HepG2 (cell line): ENCODE measurements around the gene KLF15. TPM values are rescaled to one million over a fixed set of nuclear protein-coding genes. Genes with fewer than 3 reads are reported as not detected.

Experiments
- ETV5 ChIP-seq: IDR thresholded peaks from 2 replicates; pipeline ENCODE4 v1.6.1; 2018; ENCODE audit warnings: missing biosample characterization, missing genetic modification reagents, inconsistent platforms, borderline replicate concordance
- GFI1 ChIP-seq: sonication (generic); formaldehyde crosslinking; IDR thresholded peaks from 2 replicates; pipeline ENCODE4 v1.5.0; 2020; ENCODE audit warnings: missing genetic modification reagents, mild to moderate bottlenecking, borderline replicate concordance
- GPN1 ChIP-seq: sonication (generic); formaldehyde crosslinking; IDR thresholded peaks from 2 replicates; pipeline ENCODE4 v1.5.1; 2020; ENCODE audit warnings: missing genetic modification reagents, borderline replicate concordance
- KLF13 ChIP-seq: sonication (generic); formaldehyde crosslinking; IDR thresholded peaks from 2 replicates; pipeline ENCODE4 v1.4.0; 2020; ENCODE audit warnings: mild to moderate bottlenecking, missing genetic modification reagents
- MED8 ChIP-seq: sonication (generic); formaldehyde crosslinking; IDR thresholded peaks from 2 replicates; pipeline ENCODE4 v1.8.1; 2023; ENCODE audit warnings: mild to moderate bottlenecking, missing genetic modification reagents; ENCODE audit not compliant: insufficient replicate concordance
- PCBP1 ChIP-seq: fragments of 200-400 bp; formaldehyde crosslinking; IDR thresholded peaks from 2 replicates; pipeline ENCODE4 v1.6.1; 2017; ENCODE audit warnings: mild to moderate bottlenecking, low read depth, low read length, borderline replicate concordance
- POLR2G ChIP-seq: fragments of 200-400 bp; formaldehyde crosslinking; IDR thresholded peaks from 2 replicates; pipeline ENCODE4 v1.6.1; 2018; ENCODE audit warnings: mild to moderate bottlenecking, low read depth, low read length, moderate library complexity
- RNF2 ChIP-seq: fragments of 450-650 bp; conservative IDR thresholded peaks from 2 replicates; pipeline ENCODE4 v1.6.1; 2016; ENCODE audit warnings: low read depth
- TARDBP ChIP-seq: sonication (generic); formaldehyde crosslinking; IDR thresholded peaks from 2 replicates; pipeline ENCODE4 v1.8.0; 2022; ENCODE audit warnings: mild to moderate bottlenecking, missing genetic modification reagents
- TEAD3 ChIP-seq: optimal IDR thresholded peaks from 2 replicates; pipeline ENCODE3; 2016; ENCODE audit warnings: borderline replicate concordance
- ZMYM3 ChIP-seq: sonication (generic); formaldehyde crosslinking; IDR thresholded peaks from 2 replicates; pipeline ENCODE4 v1.5.1; 2020; ENCODE audit warnings: mild to moderate bottlenecking, missing genetic modification reagents
- ZNF136 ChIP-seq: sonication (generic); formaldehyde crosslinking; IDR thresholded peaks from 2 replicates; pipeline ENCODE4 v1.8.1; 2022; ENCODE audit warnings: low read depth, mild to moderate bottlenecking, moderate library complexity, missing genetic modification reagents
- ZNF274 ChIP-seq: sonication (generic); formaldehyde crosslinking; IDR thresholded peaks from 2 replicates; pipeline ENCODE4 v1.5.1; 2020; ENCODE audit warnings: mild to moderate bottlenecking, missing genetic modification reagents
- ZNF292 ChIP-seq: sonication (generic); formaldehyde crosslinking; IDR thresholded peaks from 2 replicates; pipeline ENCODE4 v1.8.1; 2022; ENCODE audit warnings: mild to moderate bottlenecking, low read depth, missing genetic modification reagents, borderline replicate concordance
- ZNF296 ChIP-seq: sonication (generic); formaldehyde crosslinking; conservative IDR thresholded peaks from 2 replicates; pipeline ENCODE4 v1.5.0; 2020; ENCODE audit warnings: mild to moderate bottlenecking, missing genetic modification reagents
- ZNF446 ChIP-seq: sonication (generic); formaldehyde crosslinking; IDR thresholded peaks from 2 replicates; pipeline ENCODE4 v1.5.0; 2020; ENCODE audit warnings: mild to moderate bottlenecking, missing genetic modification reagents
- ZNF546 ChIP-seq: sonication (generic); formaldehyde crosslinking; conservative IDR thresholded peaks from 2 replicates; pipeline ENCODE4 v1.8.1; 2023; ENCODE audit warnings: mild to moderate bottlenecking, missing genetic modification reagents
- ZNF619 ChIP-seq: sonication (generic); formaldehyde crosslinking; IDR thresholded peaks from 2 replicates; pipeline ENCODE4 v1.4.0; 2020; ENCODE audit warnings: mild to moderate bottlenecking, missing genetic modification reagents
- ZNF672 ChIP-seq: sonication (generic); formaldehyde crosslinking; IDR thresholded peaks from 2 replicates; pipeline ENCODE4 v1.8.1; 2022; ENCODE audit warnings: missing genetic modification reagents
- ZNF816 ChIP-seq: sonication (generic); formaldehyde crosslinking; IDR thresholded peaks from 2 replicates; pipeline ENCODE4 v1.8.0; 2022; ENCODE audit warnings: missing genetic modification reagents, mild to moderate bottlenecking, borderline replicate concordance
- polyA plus RNA-seq, 8 experiments: library from polyadenylated mRNA; depleted of rRNA in 3 of 8; stranded (reverse) in 7 of 8; unstranded in 1 of 8; fragments of >200 nt; fragmentation: Illumina TruSeq in 4 of 8; extraction: Trizol in 4 of 8; gene quantifications; 2 replicates each; pipeline versions ENCODE4 v1.2.1 to v1.2.3, GENCODE V29; 2011 to 2016; ENCODE audit warnings: low read depth in 4 of 8, missing spikeins in 1 of 8, mixed read lengths in 1 of 8; ENCODE audit not compliant: insufficient read depth in 1 of 8
- total RNA-seq, 5 experiments: library from RNA; depleted of rRNA; stranded (reverse); fragments of >200 nt; fragmentation: Illumina TruSeq; extraction: Trizol; gene quantifications; 2 replicates each; pipeline ENCODE4 v1.2.3, GENCODE V29; 2016; ENCODE audit warnings: low read depth in 1 of 5
- TF ChIP-seq, protein P1 (sequence below): sonication (generic); formaldehyde crosslinking; IDR thresholded peaks from 2 replicates; pipeline ENCODE4; 2020; ENCODE audit warnings: missing genetic modification reagents, mild to moderate bottlenecking, borderline replicate concordance
- TF ChIP-seq, protein P2 (sequence below): sonication (generic); formaldehyde crosslinking; IDR thresholded peaks from 2 replicates; pipeline ENCODE4 v1.8.1; 2022; ENCODE audit warnings: mild to moderate bottlenecking, missing genetic modification reagents
- TF ChIP-seq, protein P3 (sequence below): sonication (generic); formaldehyde crosslinking; IDR thresholded peaks from 2 replicates; pipeline ENCODE4 v1.5.0; 2020; ENCODE audit warnings: missing genetic modification reagents
- TF ChIP-seq, protein P4 (sequence below): sonication (generic); formaldehyde crosslinking; IDR thresholded peaks from 2 replicates; pipeline ENCODE4 v1.4.0; 2020; ENCODE audit warnings: mild to moderate bottlenecking, missing genetic modification reagents

The KLF15 gene
- total and polyA plus RNA-seq, 2 of the 13 experiments (the other 11 are each of a cell fraction or from before 2014, with no cell fraction given), result 7.1 to 7.8 TPM

DNA sequence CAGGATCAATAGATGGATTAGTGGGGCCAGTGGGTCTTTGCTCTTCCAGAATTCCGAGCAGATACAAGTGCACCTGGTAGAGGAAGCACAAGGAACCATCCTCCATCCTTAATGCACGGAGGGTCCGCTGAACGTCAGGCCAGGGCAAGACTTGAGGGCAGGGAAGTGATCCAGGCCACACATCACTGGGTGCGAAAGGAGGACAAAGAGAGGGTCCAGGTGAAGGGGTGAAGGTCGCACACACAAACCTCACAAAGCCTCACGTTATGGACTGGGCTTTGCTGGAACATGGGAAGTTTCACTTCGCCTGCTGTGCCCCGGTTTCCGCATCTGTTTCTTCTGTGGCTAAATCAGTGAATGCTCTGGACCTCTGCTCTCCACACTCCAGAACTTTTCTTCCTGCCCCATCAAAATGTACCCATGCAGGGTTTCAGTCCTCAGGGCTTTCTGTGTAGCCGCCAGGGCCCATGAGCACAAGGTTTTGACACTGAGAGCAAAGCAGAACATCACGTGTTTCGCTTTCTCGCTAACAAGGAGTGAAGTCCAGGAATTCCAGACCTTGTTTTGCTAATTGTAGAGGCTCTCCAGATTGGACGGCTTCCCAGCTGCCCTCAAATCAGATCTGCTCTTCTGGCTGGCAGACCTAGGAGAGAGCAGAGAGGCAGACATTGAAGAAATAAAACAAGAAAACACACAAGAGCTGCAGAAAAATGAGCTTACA is 56.3 kb downstream of the KLF15 start (continued):
- no peak for TF ChIP-seq ZNF672 (CRISPR knock-in tag)
- TF ChIP-seq KLF13, result no peak
- TF ChIP-seq POLR2G, result no peak
- TF ChIP-seq ETV5 (CRISPR knock-in tag), result no peak
- TF ChIP-seq, protein P1, sequence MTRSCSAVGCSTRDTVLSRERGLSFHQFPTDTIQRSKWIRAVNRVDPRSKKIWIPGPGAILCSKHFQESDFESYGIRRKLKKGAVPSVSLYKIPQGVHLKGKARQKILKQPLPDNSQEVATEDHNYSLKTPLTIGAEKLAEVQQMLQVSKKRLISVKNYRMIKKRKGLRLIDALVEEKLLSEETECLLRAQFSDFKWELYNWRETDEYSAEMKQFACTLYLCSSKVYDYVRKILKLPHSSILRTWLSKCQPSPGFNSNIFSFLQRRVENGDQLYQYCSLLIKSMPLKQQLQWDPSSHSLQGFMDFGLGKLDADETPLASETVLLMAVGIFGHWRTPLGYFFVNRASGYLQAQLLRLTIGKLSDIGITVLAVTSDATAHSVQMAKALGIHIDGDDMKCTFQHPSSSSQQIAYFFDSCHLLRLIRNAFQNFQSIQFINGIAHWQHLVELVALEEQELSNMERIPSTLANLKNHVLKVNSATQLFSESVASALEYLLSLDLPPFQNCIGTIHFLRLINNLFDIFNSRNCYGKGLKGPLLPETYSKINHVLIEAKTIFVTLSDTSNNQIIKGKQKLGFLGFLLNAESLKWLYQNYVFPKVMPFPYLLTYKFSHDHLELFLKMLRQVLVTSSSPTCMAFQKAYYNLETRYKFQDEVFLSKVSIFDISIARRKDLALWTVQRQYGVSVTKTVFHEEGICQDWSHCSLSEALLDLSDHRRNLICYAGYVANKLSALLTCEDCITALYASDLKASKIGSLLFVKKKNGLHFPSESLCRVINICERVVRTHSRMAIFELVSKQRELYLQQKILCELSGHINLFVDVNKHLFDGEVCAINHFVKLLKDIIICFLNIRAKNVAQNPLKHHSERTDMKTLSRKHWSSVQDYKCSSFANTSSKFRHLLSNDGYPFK, result no peak
- no peak for TF ChIP-seq ZNF292 (CRISPR knock-in tag)
- TF ChIP-seq ZNF274 (CRISPR knock-in tag), result no peak
- no peak for TF ChIP-seq RNF2
- TF ChIP-seq ZMYM3, result no peak
- peak; percentile 28; the same call in 1 of the 2 replicates for TF ChIP-seq GFI1 (CRISPR knock-in tag)
- TF ChIP-seq ZNF816 (CRISPR knock-in tag), result no peak
- TF ChIP-seq, protein P2, sequence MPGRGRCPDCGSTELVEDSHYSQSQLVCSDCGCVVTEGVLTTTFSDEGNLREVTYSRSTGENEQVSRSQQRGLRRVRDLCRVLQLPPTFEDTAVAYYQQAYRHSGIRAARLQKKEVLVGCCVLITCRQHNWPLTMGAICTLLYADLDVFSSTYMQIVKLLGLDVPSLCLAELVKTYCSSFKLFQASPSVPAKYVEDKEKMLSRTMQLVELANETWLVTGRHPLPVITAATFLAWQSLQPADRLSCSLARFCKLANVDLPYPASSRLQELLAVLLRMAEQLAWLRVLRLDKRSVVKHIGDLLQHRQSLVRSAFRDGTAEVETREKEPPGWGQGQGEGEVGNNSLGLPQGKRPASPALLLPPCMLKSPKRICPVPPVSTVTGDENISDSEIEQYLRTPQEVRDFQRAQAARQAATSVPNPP (CRISPR knock-in tag), result no peak
- no peak for TF ChIP-seq ZNF619 (CRISPR knock-in tag)
- TF ChIP-seq, protein P3, sequence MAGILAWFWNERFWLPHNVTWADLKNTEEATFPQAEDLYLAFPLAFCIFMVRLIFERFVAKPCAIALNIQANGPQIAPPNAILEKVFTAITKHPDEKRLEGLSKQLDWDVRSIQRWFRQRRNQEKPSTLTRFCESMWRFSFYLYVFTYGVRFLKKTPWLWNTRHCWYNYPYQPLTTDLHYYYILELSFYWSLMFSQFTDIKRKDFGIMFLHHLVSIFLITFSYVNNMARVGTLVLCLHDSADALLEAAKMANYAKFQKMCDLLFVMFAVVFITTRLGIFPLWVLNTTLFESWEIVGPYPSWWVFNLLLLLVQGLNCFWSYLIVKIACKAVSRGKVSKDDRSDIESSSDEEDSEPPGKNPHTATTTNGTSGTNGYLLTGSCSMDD, result no peak
- TF ChIP-seq, protein P4, sequence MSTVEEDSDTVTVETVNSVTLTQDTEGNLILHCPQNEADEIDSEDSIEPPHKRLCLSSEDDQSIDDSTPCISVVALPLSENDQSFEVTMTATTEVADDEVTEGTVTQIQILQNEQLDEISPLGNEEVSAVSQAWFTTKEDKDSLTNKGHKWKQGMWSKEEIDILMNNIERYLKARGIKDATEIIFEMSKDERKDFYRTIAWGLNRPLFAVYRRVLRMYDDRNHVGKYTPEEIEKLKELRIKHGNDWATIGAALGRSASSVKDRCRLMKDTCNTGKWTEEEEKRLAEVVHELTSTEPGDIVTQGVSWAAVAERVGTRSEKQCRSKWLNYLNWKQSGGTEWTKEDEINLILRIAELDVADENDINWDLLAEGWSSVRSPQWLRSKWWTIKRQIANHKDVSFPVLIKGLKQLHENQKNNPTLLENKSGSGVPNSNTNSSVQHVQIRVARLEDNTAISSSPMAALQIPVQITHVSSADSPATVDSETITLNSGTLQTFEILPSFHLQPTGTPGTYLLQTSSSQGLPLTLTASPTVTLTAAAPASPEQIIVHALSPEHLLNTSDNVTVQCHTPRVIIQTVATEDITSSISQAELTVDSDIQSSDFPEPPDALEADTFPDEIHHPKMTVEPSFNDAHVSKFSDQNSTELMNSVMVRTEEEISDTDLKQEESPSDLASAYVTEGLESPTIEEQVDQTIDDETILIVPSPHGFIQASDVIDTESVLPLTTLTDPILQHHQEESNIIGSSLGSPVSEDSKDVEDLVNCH, result no peak
- no peak for TF ChIP-seq TARDBP (CRISPR knock-in tag)
- TF ChIP-seq MED8 (CRISPR knock-in tag), result no peak
- TF ChIP-seq GPN1 (CRISPR knock-in tag), result no peak
- no peak for TF ChIP-seq PCBP1
- no peak for TF ChIP-seq ZNF546
- TF ChIP-seq TEAD3 (CRISPR knock-in tag), result peak; percentile 77
- no peak for TF ChIP-seq ZNF446 (CRISPR knock-in tag)
- no peak for TF ChIP-seq ZNF136 (CRISPR knock-in tag)
- TF ChIP-seq ZNF296 (CRISPR knock-in tag), result no peak
